Tibial nerve (tissue), 4 donors: ENCODE data around the gene TRPV5. TPM values are rescaled to one million over a fixed set of nuclear protein-coding genes. Genes with fewer than 3 reads are reported as not detected.

Experiments
- DNase-seq, 2 donors: peaks; one replicate each; pipeline ENCODE4 v3.0.0-alpha.2; 2019; ENCODE audit warnings: low spot score in 2 of 2
- H3K27ac ChIP-seq, 4 donors: fragments of 200-600 bp; sonication (generic) in 3 of 4; one replicate each; pipeline ENCODE4 v1.5.1; 2017 to 2019; ENCODE audit warnings: mild to moderate bottlenecking in 1 of 4
- H3K27me3 ChIP-seq, 2 donors: fragments of 200-600 bp; sonication (generic) in 1 of 2; one replicate each; pipeline versions ENCODE4 v1.5.1 to v1.6.0; 2017 to 2019
- H3K36me3 ChIP-seq, 3 donors: fragments of 200-600 bp; sonication (generic); one replicate each; pipeline ENCODE4 v1.5.1; 2018 to 2019
- H3K4me1 ChIP-seq, 4 donors: fragments of 200-600 bp; sonication (generic) in 3 of 4; one replicate each; pipeline ENCODE4 v1.5.1; 2017 to 2019
- H3K4me3 ChIP-seq, 4 donors: fragments of 200-600 bp; sonication (generic) in 3 of 4; one replicate each; pipeline ENCODE4 v1.5.1; 2017 to 2019; ENCODE audit warnings: mild to moderate bottlenecking in 1 of 4, moderate library complexity in 1 of 4
- H3K9me3 ChIP-seq, 4 donors: fragments of 200-600 bp; sonication (generic) in 3 of 4; one replicate each; pipeline ENCODE4 v1.5.1; 2017 to 2019
- CTCF ChIP-seq, 5 experiments: fragments of 200-600 bp in 3 of 5; fragments of 450-650 bp in 2 of 5; sonication (generic) in 3 of 5; IDR thresholded peaks; one replicate each; pipeline ENCODE4 v1.5.1; 2016 to 2019; ENCODE audit warnings: antibody characterized with exemption in 5 of 5, mild to moderate bottlenecking in 3 of 5, moderate library complexity in 2 of 5
- EP300 ChIP-seq, 2 donors: sonication (generic); formaldehyde crosslinking; IDR thresholded peaks; one replicate each; pipeline ENCODE4 v1.6.1; 2017; ENCODE audit warnings: antibody characterized with exemption in 2 of 2, mild to moderate bottlenecking in 1 of 2
- POLR2A ChIP-seq, 2 donors: fragments of 450-650 bp; IDR thresholded peaks; one replicate each; pipeline ENCODE4 v1.6.1; 2017; ENCODE audit warnings: antibody characterized with exemption in 2 of 2, mild to moderate bottlenecking in 2 of 2, moderate library complexity in 2 of 2
- WGBS, 2 donors: methylation state at CpG; one replicate each; pipeline ENCODE4 v1.1.5; 2018; 5-methylcytosine and 5-hydroxymethylcytosine counted together
- total RNA-seq, 4 donors: library from RNA; depleted of rRNA; stranded (reverse); fragments of >200 nt; gene quantifications; one replicate each; pipeline ENCODE4 v1.1.0, GENCODE V29; 2016

Gene TRPV5
- total RNA-seq, 4 donors from 2014 or later = 0.20 to 0.21 TPM; not detected in 2

- no peaks in the 10 kb centered on the region for H3K4me1 ChIP-seq
- H3K27ac ChIP-seq = no peak overlapping the region
- no peaks in the 10 kb centered on the region for H3K9me3 ChIP-seq
- 93 to 94% methylated on average over 7 of the region's 7 CpGs for WGBS, 2 donors
- TF ChIP-seq CTCF (IDR thresholded peaks at IDR 0.05) = no peak
- no peak for TF ChIP-seq EP300 (IDR thresholded peaks at IDR 0.05)
- no peak for TF ChIP-seq POLR2A (IDR thresholded peaks at IDR 0.05)
- H3K36me3 ChIP-seq = no peaks in the 10 kb centered on the region
- H3K4me3 ChIP-seq = no peak overlapping the region
- no peaks in the 10 kb centered on the region for H3K27me3 ChIP-seq
- no peak for DNase-seq
These were observed 8.0 kb upstream of the TRPV5 start for GRCh38 chr7:142941541-142941940.

GRCh38 chr7:142940966-142941535 lies 7.5 kb upstream of the TRPV5 start:
- H3K36me3 ChIP-seq = no peaks in the 10 kb centered on the region
- no peaks in the 10 kb centered on the region for H3K9me3 ChIP-seq
- no peak for DNase-seq
- H3K27ac ChIP-seq = no peak overlapping the region
- H3K27me3 ChIP-seq = no peaks in the 10 kb centered on the region
- TF ChIP-seq CTCF (IDR thresholded peaks at IDR 0.05) (no peak), POLR2A (IDR thresholded peaks at IDR 0.05) (no peak), EP300 (IDR thresholded peaks at IDR 0.05) (no peak)
- WGBS, 2 donors = 57 to 59% methylated on average over 10 of the region's 10 CpGs
- no peaks in the 10 kb centered on the region for H3K4me1 ChIP-seq
- H3K4me3 ChIP-seq = no peak overlapping the region

- Histone ChIP-seq H3K36me3 (no peaks in the 10 kb centered on the region), H3K9me3 (no peaks in the 10 kb centered on the region), H3K27ac (no peak within 1 kb of the TSS), H3K27me3 (no peaks in the 10 kb centered on the region), H3K4me1 (no peaks in the 10 kb centered on the region), H3K4me3 (no peak within 1 kb of the TSS)
- TF ChIP-seq CTCF (IDR thresholded peaks at IDR 0.05) = no peak
- TF ChIP-seq EP300 (IDR thresholded peaks at IDR 0.05) = no peak
- TF ChIP-seq POLR2A (IDR thresholded peaks at IDR 0.05) = no peak
- DNase-seq = no peak
- 66 to 74% methylated on average over 10 of the region's 10 CpGs for WGBS, 2 donors
These were observed 5.8 kb upstream of the TRPV5 start, which contains the start of gene LLCFC1 for GRCh38 chr7:142939226-142939910. Gene LLCFC1, plus strand, starts transcription at chr7:142939484. Its CDS starts 138 bp downstream, at chr7:142939622.

- no peaks in the 10 kb centered on the region for H3K9me3 ChIP-seq
- no peak for TF ChIP-seq EP300 (IDR thresholded peaks at IDR 0.05)
- TF ChIP-seq CTCF (IDR thresholded peaks at IDR 0.05) = no peak
- no peak for TF ChIP-seq POLR2A (IDR thresholded peaks at IDR 0.05)
These were observed 5.1 kb upstream of the TRPV5 start for GRCh38 chr7:142938611-142939010.

GRCh38 chr7:142935941-142936565 lies 2.5 kb upstream of the TRPV5 start:
- DNase-seq = no peak
- TF ChIP-seq POLR2A (IDR thresholded peaks at IDR 0.05) = no peak
- TF ChIP-seq CTCF (IDR thresholded peaks at IDR 0.05) = no peak
- no peak for TF ChIP-seq EP300 (IDR thresholded peaks at IDR 0.05)
- Histone ChIP-seq H3K27me3 (no peaks in the 10 kb centered on the region), H3K27ac (no peak overlapping the region), H3K4me3 (no peak overlapping the region), H3K36me3 (no peaks in the 10 kb centered on the region), H3K9me3 (no peaks in the 10 kb centered on the region), H3K4me1 (no peaks in the 10 kb centered on the region)
- WGBS, 2 donors = 82 to 86% methylated on average over 11 to 12 of the region's 12 CpGs

More at GRCh38 chr7:142938611-142939010, 5.1 kb upstream of the TRPV5 start:
- 82 to 91% methylated on average over 4 of the region's 4 CpGs for WGBS, 2 donors
- Histone ChIP-seq H3K27ac (no peak overlapping the region), H3K4me1 (no peaks in the 10 kb centered on the region), H3K27me3 (no peaks in the 10 kb centered on the region), H3K36me3 (no peaks in the 10 kb centered on the region), H3K4me3 (no peak overlapping the region)
- DNase-seq = no peak
